Epithelial cell of esophagus (primary cell): ENCODE measurements around the gene GPR18.
"Not testable (repeated sequence)": the region's sequence is repeated elsewhere in the genome, so short reads cannot be mapped to it uniquely, and the experiment has no call there.

Source experiments
- DNase-seq: peaks from one replicate; pipeline ENCODE4 v3.0.0; 2010; ENCODE audit warnings: low read depth
- H3K4me3 ChIP-seq: 2 replicates; pipeline ENCODE4 v1.5.1; 2011; ENCODE audit warnings: mild to moderate bottlenecking, low read length, control low read depth
- TF ChIP-seq, protein P1 (sequence below): IDR thresholded peaks from 2 replicates; pipeline ENCODE4 v1.5.1; 2011; ENCODE audit warnings: low read depth, mild to moderate bottlenecking, low read length, control low read depth, inconsistent platforms; ENCODE audit not compliant: insufficient read depth; ENCODE audit errors: missing control alignments

GPR18 gene

DNA sequence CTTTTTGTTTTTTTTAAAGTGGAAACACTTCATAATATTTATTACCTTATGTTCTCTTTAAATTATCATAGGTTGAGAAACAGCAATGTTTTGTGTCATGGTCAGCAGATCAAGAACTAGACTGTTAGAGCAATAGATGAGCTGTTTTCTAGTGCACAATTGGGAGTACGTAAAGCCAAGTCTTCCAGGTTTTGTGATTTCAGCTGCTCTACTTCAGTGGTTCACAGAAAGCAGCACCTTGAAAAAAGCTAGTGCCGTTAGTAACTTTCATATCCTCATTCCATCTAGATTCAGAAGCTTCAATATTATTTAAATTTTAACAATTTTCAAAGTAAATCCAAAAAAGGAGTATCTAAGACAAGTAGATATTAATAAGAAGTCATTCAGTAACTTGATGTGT lies 1.9 kb downstream of the GPR18 start:
- DNase-seq, result no peak
- TF ChIP-seq, protein P1, sequence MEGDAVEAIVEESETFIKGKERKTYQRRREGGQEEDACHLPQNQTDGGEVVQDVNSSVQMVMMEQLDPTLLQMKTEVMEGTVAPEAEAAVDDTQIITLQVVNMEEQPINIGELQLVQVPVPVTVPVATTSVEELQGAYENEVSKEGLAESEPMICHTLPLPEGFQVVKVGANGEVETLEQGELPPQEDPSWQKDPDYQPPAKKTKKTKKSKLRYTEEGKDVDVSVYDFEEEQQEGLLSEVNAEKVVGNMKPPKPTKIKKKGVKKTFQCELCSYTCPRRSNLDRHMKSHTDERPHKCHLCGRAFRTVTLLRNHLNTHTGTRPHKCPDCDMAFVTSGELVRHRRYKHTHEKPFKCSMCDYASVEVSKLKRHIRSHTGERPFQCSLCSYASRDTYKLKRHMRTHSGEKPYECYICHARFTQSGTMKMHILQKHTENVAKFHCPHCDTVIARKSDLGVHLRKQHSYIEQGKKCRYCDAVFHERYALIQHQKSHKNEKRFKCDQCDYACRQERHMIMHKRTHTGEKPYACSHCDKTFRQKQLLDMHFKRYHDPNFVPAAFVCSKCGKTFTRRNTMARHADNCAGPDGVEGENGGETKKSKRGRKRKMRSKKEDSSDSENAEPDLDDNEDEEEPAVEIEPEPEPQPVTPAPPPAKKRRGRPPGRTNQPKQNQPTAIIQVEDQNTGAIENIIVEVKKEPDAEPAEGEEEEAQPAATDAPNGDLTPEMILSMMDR, result no peak
- no peak overlapping the region for H3K4me3 ChIP-seq

DNA sequence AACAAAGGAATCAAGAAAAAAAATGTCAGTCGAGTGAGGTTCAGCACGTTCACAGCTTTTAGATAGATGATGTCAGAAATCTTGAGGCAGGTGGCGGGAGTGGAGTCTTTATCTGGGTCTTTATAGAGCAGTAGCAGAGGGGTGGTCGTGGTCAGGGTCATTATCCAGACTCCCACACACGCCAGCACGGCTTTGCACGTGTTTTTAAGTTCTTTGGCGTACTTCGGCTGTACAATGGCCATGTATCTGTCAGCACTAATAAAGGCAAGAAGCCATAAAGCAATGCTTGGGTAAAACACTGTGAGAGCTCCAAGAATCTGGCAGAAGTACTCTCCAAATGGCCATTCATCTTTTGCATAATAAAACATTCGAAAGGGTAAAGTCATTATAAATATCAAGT lies 2.9 kb downstream of the GPR18 start:
- no peak overlapping the region for H3K4me3 ChIP-seq
- DNase-seq, result no peak
- TF ChIP-seq, protein P1, result no peak

DNA sequence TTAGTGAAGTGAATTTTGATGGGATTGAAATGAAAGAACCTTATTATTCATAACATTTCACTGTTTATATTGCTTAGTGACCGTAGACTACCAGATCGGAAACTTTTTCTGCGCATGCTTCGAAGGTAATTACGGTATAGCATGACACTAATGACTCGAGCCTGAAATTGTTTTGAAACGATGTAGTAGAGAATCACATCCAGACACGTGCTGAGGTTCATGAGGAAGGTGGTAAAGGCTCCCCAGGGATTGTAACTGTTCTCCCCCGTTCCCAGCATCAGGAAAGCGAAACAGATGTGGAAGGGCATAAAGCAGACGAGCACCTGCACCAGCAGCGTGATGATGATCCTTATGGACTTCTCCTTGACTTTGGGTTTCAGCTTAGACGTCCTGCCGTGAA lies 3.3 kb downstream of the GPR18 start:
- no peak overlapping the region for H3K4me3 ChIP-seq
- no peak for DNase-seq
- TF ChIP-seq, protein P1, result no peak

DNA sequence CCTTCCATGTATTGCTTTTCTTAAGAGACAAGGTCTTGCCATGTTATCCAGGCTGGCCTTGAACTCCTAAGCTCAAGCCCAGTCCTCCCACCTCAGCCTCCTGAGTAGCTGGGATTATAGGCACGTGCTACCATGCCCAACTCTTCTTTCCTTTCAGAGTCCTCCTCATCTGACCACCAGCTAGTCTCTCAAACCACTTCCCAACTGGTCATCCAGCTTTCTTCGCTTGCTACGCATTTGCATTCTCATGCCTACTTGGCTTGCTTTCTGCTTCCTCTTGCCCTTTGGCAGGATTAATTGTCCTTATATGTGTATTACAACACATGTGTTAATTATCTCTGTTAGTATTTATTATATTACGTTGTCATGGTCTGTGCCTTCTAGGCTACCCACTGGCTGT lies 6.3 kb downstream of the GPR18 start:
- no peak for DNase-seq
- no peak overlapping the region for H3K4me3 ChIP-seq
- TF ChIP-seq, protein P1, result no peak

DNA sequence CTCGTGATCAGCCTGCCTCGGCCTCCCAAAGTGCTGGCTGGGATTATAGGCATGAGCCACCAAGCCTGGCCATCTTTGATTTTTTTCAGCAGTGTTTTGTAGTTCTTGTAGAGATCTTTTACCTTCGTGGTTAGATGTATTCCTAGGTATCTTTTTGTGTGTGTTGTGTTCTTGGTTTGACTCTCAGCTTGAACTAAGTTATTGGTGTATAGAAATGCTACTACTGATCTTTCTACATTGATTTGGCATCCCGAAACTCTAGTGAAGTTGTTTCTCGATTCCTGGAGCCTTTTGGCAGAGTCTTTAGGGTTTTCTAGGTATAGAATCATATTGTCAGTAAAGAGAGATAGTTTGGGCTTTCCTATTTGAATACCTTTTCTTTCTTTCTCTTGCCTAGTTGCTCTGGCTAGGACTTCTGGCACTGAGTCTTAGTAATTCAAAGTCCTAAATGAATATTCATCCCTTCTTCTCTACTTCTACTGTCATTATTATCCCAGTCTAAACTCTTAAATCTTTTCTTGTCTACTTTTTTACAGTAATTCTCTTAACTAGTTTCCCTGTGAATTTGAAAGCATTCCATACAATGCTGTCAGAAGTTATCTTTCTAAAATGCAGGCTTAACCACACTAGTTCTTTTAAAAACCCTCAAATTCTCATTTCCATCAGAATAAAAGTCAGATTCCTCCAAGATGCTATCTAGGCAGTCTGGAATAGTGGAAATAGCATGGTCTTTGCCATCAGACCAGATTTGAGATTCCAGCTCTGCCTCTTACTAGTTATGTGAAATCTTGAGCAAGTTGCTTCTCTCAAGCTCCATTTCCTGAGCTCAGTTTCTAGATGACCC lies 7.0 kb downstream of the GPR18 start:
- DNase-seq, result no peak
- TF ChIP-seq, protein P1, result no peak

DNA sequence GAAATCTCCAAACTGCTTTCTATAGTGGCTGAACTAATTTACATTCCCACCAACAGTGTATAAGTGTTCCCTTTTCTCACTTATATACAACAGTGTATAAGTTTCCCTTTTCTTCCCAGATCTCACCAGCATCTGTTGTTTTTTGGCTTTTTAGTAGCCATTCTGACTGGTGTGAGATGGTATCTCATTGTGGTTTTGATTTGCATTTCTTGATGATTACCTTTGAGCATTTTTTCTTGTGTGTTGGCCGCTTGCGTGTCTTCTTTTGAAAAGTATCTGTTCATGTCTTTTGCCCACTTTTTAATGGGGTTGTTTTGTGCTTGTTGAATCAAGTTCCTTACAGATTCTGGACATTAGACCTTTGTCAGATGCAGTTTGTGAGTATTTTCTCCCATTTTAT lies 8.6 kb downstream of the GPR18 start:
- not testable (repeated sequence) for DNase-seq

More for the DNA sequence above, 7.0 kb downstream of the GPR18 start:
- no peak overlapping the region for H3K4me3 ChIP-seq

DNA sequence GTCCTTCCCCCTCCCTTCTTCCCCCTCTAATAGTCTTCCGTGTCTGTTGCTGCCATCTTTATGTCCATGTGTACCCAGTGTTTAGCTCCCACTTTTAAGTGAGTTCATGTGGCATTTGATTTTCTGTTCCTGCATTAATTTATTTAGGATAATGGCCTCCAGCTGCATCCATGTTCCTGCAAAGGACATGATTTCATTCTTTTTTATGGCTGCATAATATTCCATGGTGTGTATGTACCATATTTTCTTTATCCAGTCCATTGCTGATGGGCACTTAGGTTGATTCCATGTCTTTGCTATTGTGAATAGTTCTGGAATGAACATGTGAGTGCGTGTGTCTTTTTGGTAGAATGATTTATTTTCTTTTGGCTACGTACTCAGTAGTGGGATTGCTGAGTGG lies 9.0 kb downstream of the GPR18 start:
- not testable (repeated sequence) for DNase-seq, H3K4me3 ChIP-seq

More for the DNA sequence above, 8.6 kb downstream of the GPR18 start:
- H3K4me3 ChIP-seq, result not testable (repeated sequence)

DNA sequence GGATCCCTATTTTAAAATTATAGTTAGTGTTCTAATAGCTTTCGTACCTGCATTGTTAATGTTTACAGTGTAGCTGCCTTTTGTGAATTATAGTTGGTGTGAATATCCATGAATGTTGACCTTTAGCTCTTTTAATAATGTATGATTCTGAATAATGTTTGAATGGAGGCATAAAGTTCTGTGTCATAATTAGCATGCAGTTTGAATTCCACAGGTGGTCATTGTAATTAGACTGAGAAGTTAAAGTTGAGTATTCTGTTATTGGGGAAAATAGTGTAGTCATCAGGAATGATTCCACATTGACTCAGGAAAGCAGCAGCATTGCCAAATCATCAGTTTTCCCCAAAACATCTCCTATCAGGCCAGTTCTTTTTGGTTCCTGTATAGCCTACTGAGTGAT lies 12.1 kb downstream of the GPR18 start:
- no peak overlapping the region for H3K4me3 ChIP-seq
- DNase-seq, result no peak
- TF ChIP-seq, protein P1, result no peak
